NT2/D1 (cell line): ENCODE results near the gene PPP1R18.
A peak's percentile ranks its signal among the peaks of the same experiment; 100 is the strongest.

Experiments used
- DNase-seq: peaks from one replicate; pipeline ENCODE4 v3.0.0-alpha.2; 2011; ENCODE audit warnings: low read depth, low spot score
- H3K27me3 ChIP-seq: 2 replicates; pipeline ENCODE4 v1.6.0; 2011; ENCODE audit warnings: mild to moderate bottlenecking; ENCODE audit not compliant: insufficient read length, insufficient read depth
- H3K36me3 ChIP-seq: 2 replicates; pipeline ENCODE4 v1.6.1; 2011; ENCODE audit warnings: mild to moderate bottlenecking, low read length, mixed read lengths; ENCODE audit not compliant: insufficient read depth, insufficient read length
- H3K4me1 ChIP-seq: 2 replicates; pipeline ENCODE4 v1.5.1; 2011; ENCODE audit not compliant: insufficient read depth, insufficient read length
- H3K4me3 ChIP-seq: 2 replicates; pipeline ENCODE4 v1.5.1; 2011; ENCODE audit warnings: low read depth; ENCODE audit not compliant: insufficient read length
- H3K9ac ChIP-seq: 2 replicates; pipeline ENCODE4 v1.6.0; 2011; ENCODE audit warnings: low read depth; ENCODE audit not compliant: insufficient read length
- H3K9me3 ChIP-seq: 2 replicates; pipeline ENCODE4 v1.5.1; 2011; ENCODE audit warnings: mild to moderate bottlenecking, low read length; ENCODE audit not compliant: insufficient read depth
- SUZ12 ChIP-seq: IDR thresholded peaks from 2 replicates; pipeline ENCODE4 v1.6.1; 2011; ENCODE audit not compliant: insufficient read length, insufficient read depth; ENCODE audit errors: extremely low read depth
- YY1 ChIP-seq: IDR thresholded peaks from 2 replicates; pipeline ENCODE4 v1.6.1; 2011; ENCODE audit not compliant: insufficient read length, insufficient read depth
- ZNF274 ChIP-seq: IDR thresholded peaks from 2 replicates; pipeline ENCODE4 v1.6.1; 2011; ENCODE audit warnings: mild to moderate bottlenecking, low read depth, low read length

Gene PPP1R18

DNA sequence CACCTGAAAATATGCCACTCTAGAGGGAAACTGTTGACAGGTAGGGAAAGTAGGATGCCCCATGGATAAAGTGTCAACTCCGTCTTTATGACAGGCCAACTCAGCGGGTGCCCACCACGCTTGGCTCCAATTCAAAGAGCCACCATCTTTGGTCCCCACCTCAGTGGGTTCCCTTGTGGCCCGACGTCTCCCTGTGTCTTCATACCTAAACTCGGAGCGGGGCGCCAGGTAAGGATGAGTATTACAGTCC lies 30.4 kb upstream of the PPP1R18 start:
- no peak for DNase-seq
- no peaks in the 10 kb centered on the region for H3K9me3 ChIP-seq
- peaks cover 49% of the 10 kb centered on the region for H3K36me3 ChIP-seq
- no peaks in the 10 kb centered on the region for H3K4me1 ChIP-seq
- peak overlapping the region; percentile 71 for H3K4me3 ChIP-seq
- peak overlapping the region; percentile 70 for H3K9ac ChIP-seq
- H3K27me3 ChIP-seq, result no peaks in the 10 kb centered on the region
- TF ChIP-seq SUZ12 (no peak), ZNF274 (no peak), YY1 (no peak)

DNA sequence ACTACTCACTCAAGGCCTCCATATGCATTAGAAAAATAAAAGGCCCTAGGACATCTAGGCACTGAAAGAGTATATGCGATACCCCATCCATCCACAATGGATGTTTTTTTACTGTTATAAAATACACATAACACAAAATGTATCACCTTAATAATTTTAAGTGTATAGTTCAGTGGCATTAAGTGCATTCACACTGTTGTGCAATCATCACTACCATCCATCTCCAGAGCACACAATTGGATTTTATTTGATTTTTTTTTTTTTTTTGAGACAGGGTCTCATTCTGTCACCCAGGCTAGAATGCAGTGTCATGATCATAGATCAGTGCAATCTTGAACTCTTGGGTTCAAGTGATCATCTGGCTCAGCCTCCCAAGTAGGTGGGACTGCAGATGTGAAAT lies 27.8 kb upstream of the PPP1R18 start:
- no peak for TF ChIP-seq SUZ12
- no peak for TF ChIP-seq ZNF274
- no peak for TF ChIP-seq YY1
- no peak for DNase-seq
- Histone ChIP-seq H3K36me3 (peaks cover 58% of the 10 kb centered on the region), H3K4me3 (no peak overlapping the region), H3K4me1 (no peaks in the 10 kb centered on the region), H3K9ac (no peak overlapping the region), H3K27me3 (no peaks in the 10 kb centered on the region), H3K9me3 (no peaks in the 10 kb centered on the region)

DNA sequence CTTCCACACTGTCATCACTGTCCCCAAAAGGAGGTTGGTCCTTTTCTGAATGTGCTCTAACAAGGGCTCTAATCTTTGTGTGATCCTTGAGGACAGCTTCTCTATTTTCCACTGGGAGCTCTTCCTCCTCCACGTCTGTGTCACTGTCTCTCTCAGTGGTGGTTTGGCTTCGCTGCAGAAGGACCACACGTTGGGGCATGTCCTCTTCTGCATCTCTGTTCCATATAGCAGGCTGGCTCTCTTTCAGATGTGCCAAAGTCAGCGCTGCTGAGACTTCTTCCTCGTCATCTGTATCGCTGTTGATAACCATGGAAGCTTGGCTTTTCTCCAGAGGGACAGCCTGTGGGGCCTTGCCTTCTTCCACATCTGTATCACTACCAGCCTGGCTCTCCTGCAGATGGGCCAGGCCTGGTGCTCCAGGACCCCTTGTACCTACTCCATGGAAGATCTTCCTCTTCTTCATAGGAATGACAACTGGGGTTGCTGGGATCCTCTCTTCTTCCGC lies 26.0 kb upstream of the PPP1R18 start:
- H3K4me1 ChIP-seq, result peaks cover 3% of the 10 kb centered on the region
- H3K9ac ChIP-seq, result no peak overlapping the region
- H3K9me3 ChIP-seq, result no peaks in the 10 kb centered on the region
- peaks cover 74% of the 10 kb centered on the region for H3K36me3 ChIP-seq
- no peak for TF ChIP-seq SUZ12
- TF ChIP-seq YY1, result no peak
- no peak for TF ChIP-seq ZNF274
- DNase-seq, result no peak
- H3K4me3 ChIP-seq, result no peak overlapping the region
- H3K27me3 ChIP-seq, result no peaks in the 10 kb centered on the region

DNA sequence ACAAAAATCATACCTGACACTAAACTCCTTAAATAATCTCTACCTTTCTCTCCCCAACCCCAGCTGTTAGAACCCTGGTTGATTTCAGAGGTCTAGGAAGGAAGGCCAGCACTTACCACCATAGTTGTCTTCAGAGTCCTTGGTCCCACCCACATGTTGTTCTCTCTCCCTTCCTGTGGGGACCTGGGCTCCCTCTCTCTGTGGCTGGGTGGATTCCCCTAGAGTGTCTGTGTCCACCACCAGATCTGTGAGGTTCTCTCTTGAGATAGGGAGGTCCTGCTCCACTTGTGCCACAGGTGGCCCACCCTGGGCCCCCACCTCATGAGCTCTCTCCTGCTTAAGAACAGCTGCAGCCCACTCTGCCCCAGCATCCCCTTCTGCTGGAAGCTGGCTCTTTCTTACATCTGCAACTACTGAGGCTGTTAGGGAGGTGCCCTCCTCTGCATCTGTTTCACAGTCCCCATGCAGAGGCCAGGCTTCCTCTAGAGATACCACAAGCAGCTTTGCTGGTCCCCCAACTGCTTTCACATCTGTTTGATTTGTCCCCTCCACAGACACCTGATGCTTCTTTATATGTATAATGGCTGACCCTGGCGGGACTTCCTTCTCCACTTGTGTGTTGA lies 25.4 kb upstream of the PPP1R18 start:
- DNase-seq, result no peak
- Histone ChIP-seq H3K27me3 (no peaks in the 10 kb centered on the region), H3K36me3 (peaks cover 81% of the 10 kb centered on the region), H3K4me1 (peaks cover 3% of the 10 kb centered on the region), H3K4me3 (no peak overlapping the region), H3K9ac (no peak overlapping the region), H3K9me3 (no peaks in the 10 kb centered on the region)
- TF ChIP-seq SUZ12 (no peak), ZNF274 (no peak), YY1 (no peak)

DNA sequence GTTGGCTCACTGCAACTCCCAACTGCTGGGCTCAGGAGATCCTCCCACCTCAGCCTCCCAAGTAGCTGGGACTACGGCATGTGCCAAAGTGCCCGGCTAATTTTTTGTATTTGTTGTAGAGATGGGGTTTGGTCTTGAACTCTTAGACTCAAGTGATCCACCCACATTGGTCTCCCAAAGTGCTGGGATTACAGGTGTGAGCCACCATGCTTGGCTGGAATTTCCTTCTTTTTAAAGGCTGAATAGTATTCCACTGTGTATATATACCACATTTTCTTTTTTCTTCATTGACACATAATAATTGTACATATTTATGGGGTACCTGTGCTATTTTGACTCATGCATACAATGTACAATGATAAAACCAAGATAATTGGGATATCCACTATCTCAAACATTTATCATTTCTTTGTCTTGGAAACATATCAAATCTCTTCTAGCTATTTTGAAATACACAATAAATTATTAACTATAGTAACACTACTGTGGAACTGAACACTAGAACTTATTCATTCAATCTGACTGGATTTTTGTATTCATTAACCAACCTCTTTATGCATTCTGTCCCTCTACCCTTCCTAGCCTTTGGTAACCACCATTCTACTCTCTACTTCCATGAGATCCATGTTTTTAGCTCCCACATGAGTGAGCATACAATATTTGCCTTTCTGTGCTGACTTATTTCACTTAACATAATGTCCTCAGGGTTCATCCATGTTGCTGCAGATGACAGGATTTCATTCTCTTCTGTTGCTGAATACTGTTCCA lies 22.8 kb upstream of the PPP1R18 start:
- Histone ChIP-seq H3K4me1 (peaks cover 3% of the 10 kb centered on the region), H3K36me3 (peaks cover 91% of the 10 kb centered on the region), H3K4me3 (no peak overlapping the region), H3K9me3 (no peaks in the 10 kb centered on the region), H3K9ac (no peak overlapping the region), H3K27me3 (no peaks in the 10 kb centered on the region)
- DNase-seq, result no peak
- TF ChIP-seq ZNF274, result no peak
- no peak for TF ChIP-seq YY1
- no peak for TF ChIP-seq SUZ12

DNA sequence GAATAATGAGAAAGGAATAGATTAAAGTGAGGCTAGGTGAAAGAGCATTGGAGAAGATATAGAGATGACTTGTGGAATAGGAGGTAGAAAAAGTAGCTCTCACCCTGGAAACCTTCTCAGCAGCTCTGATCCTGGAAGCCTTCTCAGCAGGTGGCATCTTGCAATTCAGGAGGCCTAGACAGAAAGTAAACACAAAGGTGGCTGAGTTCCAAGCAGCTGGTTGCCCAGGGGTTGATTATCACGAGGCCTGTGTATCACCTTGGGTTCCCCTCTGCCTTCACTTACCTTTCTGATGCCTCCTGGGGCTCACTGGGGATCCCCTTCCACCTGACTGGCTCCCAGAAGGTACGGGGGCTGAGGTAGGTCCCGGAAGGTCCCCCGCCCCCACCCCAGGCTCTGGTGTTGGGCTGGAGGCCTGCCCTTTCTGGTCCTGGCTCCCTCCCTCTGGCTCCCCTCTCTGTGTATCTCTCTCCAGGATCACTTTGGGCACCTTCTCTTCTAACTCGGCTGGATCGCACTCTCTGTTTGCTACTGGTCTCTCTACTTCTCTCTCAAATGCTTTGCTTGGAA lies 20.9 kb upstream of the PPP1R18 start:
- no peak for TF ChIP-seq YY1
- no peak for TF ChIP-seq SUZ12
- no peak for TF ChIP-seq ZNF274
- DNase-seq, result no peak
- no peak overlapping the region for H3K4me3 ChIP-seq
- H3K36me3 ChIP-seq, result peaks cover 91% of the 10 kb centered on the region
- peaks cover 3% of the 10 kb centered on the region for H3K4me1 ChIP-seq
- H3K9ac ChIP-seq, result no peak overlapping the region
- no peaks in the 10 kb centered on the region for H3K9me3 ChIP-seq
- H3K27me3 ChIP-seq, result no peaks in the 10 kb centered on the region

DNA sequence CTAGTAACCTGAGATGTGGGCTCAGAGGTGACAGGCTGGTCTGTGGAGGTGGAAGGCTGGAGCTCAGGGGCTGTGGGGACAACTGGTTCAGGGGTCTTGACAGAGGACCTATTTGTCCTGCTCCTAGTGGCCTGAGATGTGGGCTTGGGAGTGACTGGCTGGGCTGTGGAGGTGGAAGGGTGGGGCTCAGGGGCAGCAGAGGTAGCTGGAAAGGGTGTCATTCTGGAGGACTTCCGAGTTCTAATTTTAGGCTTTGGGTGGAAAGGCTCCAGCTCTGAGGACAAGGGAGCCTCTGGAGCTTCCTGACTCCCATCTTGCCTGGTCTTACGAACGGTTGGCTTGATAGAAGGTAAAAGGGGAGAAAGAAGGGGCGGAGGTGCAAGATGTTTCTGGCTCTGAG lies 19.2 kb upstream of the PPP1R18 start:
- H3K9me3 ChIP-seq, result no peaks in the 10 kb centered on the region
- TF ChIP-seq SUZ12 (no peak), YY1 (no peak), ZNF274 (no peak)
- H3K4me1 ChIP-seq, result peaks cover 3% of the 10 kb centered on the region
- peaks cover 82% of the 10 kb centered on the region for H3K36me3 ChIP-seq
- no peak overlapping the region for H3K4me3 ChIP-seq
- no peak for DNase-seq
- H3K27me3 ChIP-seq, result no peaks in the 10 kb centered on the region
- no peak overlapping the region for H3K9ac ChIP-seq
